Heart left ventricle (tissue), 16 donors: ENCODE measurements around the gene FHL1. TPM values are rescaled to one million over a fixed set of nuclear protein-coding genes. Genes with fewer than 3 reads are reported as not detected.

Experiments
- ATAC-seq, 4 donors: fragments of 200-7000 bp; cut with Tn5 transposase; one replicate each; pipeline ENCODE4 v1.9.1; 2020 to 2022; ENCODE audit warnings: moderate library complexity in 4 of 4, mild to moderate bottlenecking in 3 of 4, moderate number of reproducible peaks in 1 of 4
- DNase-seq, 5 donors: peaks; one replicate each; pipeline ENCODE4 v3.0.0-alpha.2; 2020
- H3K27ac ChIP-seq, 12 donors: fragments of 200-600 bp; sonication (generic) in 4 of 12; one replicate each; pipeline versions ENCODE4 v1.5.0 to v1.8.0; 2016 to 2022; ENCODE audit warnings: mild to moderate bottlenecking in 2 of 12
- H3K27me3 ChIP-seq, 9 donors: fragments of 200-600 bp; sonication (generic) in 2 of 9; one replicate each; pipeline versions ENCODE4 v1.5.1 to v1.8.0; 2016 to 2022; ENCODE audit warnings: mild to moderate bottlenecking in 3 of 9
- H3K36me3 ChIP-seq, 9 donors: fragments of 200-600 bp; sonication (generic) in 2 of 9; one replicate each; pipeline versions ENCODE4 v1.5.0 to v1.8.0; 2018 to 2022; ENCODE audit warnings: mild to moderate bottlenecking in 2 of 9
- H3K4me1 ChIP-seq, 12 donors: fragments of 200-600 bp; sonication (generic) in 4 of 12; one replicate each; pipeline versions ENCODE4 v1.5.0 to v1.8.0; 2016 to 2022; ENCODE audit warnings: mild to moderate bottlenecking in 3 of 12
- H3K4me3 ChIP-seq, 12 donors: fragments of 200-600 bp; sonication (generic) in 4 of 12; one replicate each; pipeline versions ENCODE4 v1.5.0 to v1.8.0; 2017 to 2022; ENCODE audit warnings: mild to moderate bottlenecking in 9 of 12, moderate library complexity in 4 of 12
- H3K9me3 ChIP-seq, 12 donors: fragments of 200-600 bp; sonication (generic) in 4 of 12; one replicate each; pipeline versions ENCODE4 v1.5.0 to v1.8.0; 2016 to 2022; ENCODE audit warnings: mild to moderate bottlenecking in 1 of 12
- CTCF ChIP-seq, 12 donors: fragments of 200-600 bp; sonication (generic) in 4 of 12; IDR thresholded peaks; one replicate each; pipeline versions ENCODE4 v1.5.0 to v1.8.0; 2018 to 2022; ENCODE audit warnings: antibody characterized with exemption in 12 of 12, mild to moderate bottlenecking in 5 of 12
- POLR2A ChIP-seq, 2 donors: fragments of 450-650 bp; IDR thresholded peaks; one replicate each; pipeline ENCODE4 v1.6.1; 2017; ENCODE audit warnings: antibody characterized with exemption in 2 of 2, mild to moderate bottlenecking in 2 of 2, moderate library complexity in 2 of 2
- WGBS, 4 donors: extraction: QIAGEN DNeasy Blood & Tissue Kit in 2 of 4; methylation state at CpG; one replicate each; pipeline versions ENCODE4 v1.1.5 to v1.1.7; 2013 to 2018; 5-methylcytosine and 5-hydroxymethylcytosine counted together
- intact Hi-C, 10 donors: fragments of 100-400 bp; cut with DNase I; formaldehyde crosslinking; loops; one replicate each; pipeline versions ENCODE4 v1.11.1 to v1.14.2; 2022
- polyA plus RNA-seq, 2 donors: library from polyadenylated mRNA; stranded (reverse); fragments of 200-250 nt; gene quantifications; one replicate each; pipeline ENCODE4 v1.2.3, GENCODE V29; 2013
- total RNA-seq, 9 donors: library from RNA; depleted of rRNA in 2 of 9; stranded (reverse); fragments of >200 nt in 2 of 9; fragmentation: NEBNext Ultra II Directional in 3 of 9; extraction: Animal tissue kit (Norgen Biotek cat#: 25700) in 3 of 9; gene quantifications; one replicate each; pipeline versions ENCODE4 v1.1.0 to v1.2.4, GENCODE V29; 2016 to 2023
- donor health status: ischemic (EF 13 %, LVEDD 7.1; RV severe dilation, severe dysfunction).
- donor health status: healthy with polysubstance abuse.
- donor health status: DM: no; HTN: yes; CAD: no.
- donor health status: DM: no; HTN: no; CAD: no.
- donor health status: ischemic (EF 25% LVEDD 6.9; RV normal size, moderate dysfunction).
- donor health status: ischemic (EF 25% LVEDD 5.7; RV mildly dilated, moderate dysfunction).
- donor health status: healthy.
- donor health status: DM: yes; HTN: yes; CAD: no.
- donor health status: ischemic (EF 35%, LVEDD 5.7; RV mildly dilated, moderate dysfunction).
- donor health status: nonischemic (EF 11% LVEDD 7.7; RV severe dilation, severe dysfunction).
- donor health status: DM: yes; HTN: yes; CAD: no.
- donor health status: PGD.
- donor health status: ischemic (EF 29% LVEDD 5.4; RV normal size, mild dysfunction).
- donor health status: nonischemic (EF 23%, LVEDD 6.1; RV moderate dilation, normal function).

Gene FHL1
- total and polyA plus RNA-seq, 11 donors: 1,119 to 4,800 (median 2,127) TPM

DNA sequence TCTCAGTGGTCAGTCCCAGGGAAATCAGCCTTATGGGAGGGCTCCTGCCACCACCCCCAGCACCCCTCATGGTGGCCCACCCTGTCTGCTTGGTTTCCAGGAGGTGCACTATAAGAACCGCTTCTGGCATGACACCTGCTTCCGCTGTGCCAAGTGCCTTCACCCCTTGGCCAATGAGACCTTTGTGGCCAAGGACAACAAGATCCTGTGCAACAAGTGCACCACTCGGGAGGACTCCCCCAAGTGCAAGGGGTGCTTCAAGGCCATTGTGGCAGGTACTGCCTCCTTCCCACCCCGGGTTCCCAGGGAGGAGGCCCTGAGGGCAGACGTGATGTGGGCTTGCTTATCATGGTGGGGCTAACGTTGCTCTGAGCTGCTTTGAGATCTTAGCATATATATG, 59.6 kb downstream of the FHL1 start:
- Histone ChIP-seq H3K36me3 (peaks cover 0 to 54% (median 31%) of the 10 kb centered on the region in 9 donors), H3K9me3 (no peaks in the 10 kb centered on the region), H3K4me1 (peaks cover 0 to 89% (median 32%) of the 10 kb centered on the region in 12 donors), H3K27me3 (peaks cover 0 to 6% (median 0%) of the 10 kb centered on the region in 9 donors), H3K4me3 (peak overlapping the region in 2 of 12 donors; percentile 21 to 50), H3K27ac (peak overlapping the region in 9 of 12 donors; percentile 15 to 93 (median 82))
- no peak for TF ChIP-seq POLR2A (IDR thresholded peaks at IDR 0.05)
- no peak for TF ChIP-seq CTCF (IDR thresholded peaks at IDR 0.05)
- intact Hi-C loops: loop anchor here in 4 of 10 donors (5.0 kb wide), 3 partner anchors 35 to 175 kb away; no protein-coding TSS in a partner anchor
- no peak for ATAC-seq
- DNase-seq: no peak
- 55 to 74% (median 64%) methylated on average over 4 to 6 of the region's 6 CpGs for WGBS, 4 donors

DNA sequence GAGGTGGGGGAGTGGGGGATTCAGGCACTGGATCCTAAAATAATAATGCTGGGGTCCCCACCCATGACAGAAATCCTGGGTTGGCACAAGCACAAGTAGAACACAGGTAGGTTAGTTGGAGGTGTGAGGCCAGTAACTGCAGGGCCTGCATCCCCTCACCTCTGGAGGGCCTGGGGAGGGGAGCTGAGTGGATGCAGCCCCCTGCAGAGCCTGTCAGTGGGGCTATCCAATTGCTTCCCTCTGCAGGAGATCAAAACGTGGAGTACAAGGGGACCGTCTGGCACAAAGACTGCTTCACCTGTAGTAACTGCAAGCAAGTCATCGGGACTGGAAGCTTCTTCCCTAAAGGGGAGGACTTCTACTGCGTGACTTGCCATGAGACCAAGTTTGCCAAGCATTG, 60.2 kb downstream of the FHL1 start:
- ATAC-seq (no peak), DNase-seq (no peak)
- no peak for TF ChIP-seq CTCF (IDR thresholded peaks at IDR 0.05)
- no peak for TF ChIP-seq POLR2A (IDR thresholded peaks at IDR 0.05)
- 56 to 82% (median 72%) methylated on average over 4 of the region's 4 CpGs for WGBS, 4 donors
- peaks cover 0 to 88% (median 32%) of the 10 kb centered on the region in 12 donors for H3K4me1 ChIP-seq
- intact Hi-C loops: loop anchor here in 4 of 10 donors (5.0 kb wide), 3 partner anchors 35 to 175 kb away; no protein-coding TSS in a partner anchor
- H3K27me3 ChIP-seq: peaks cover 0 to 3% (median 0%) of the 10 kb centered on the region in 9 donors
- no peaks in the 10 kb centered on the region for H3K9me3 ChIP-seq
- peaks cover 0 to 54% (median 31%) of the 10 kb centered on the region in 9 donors for H3K36me3 ChIP-seq
- peak overlapping the region in 4 of 12 donors; percentile 65 to 88 (median 79) for H3K27ac ChIP-seq
- H3K4me3 ChIP-seq: no peak overlapping the region

DNA sequence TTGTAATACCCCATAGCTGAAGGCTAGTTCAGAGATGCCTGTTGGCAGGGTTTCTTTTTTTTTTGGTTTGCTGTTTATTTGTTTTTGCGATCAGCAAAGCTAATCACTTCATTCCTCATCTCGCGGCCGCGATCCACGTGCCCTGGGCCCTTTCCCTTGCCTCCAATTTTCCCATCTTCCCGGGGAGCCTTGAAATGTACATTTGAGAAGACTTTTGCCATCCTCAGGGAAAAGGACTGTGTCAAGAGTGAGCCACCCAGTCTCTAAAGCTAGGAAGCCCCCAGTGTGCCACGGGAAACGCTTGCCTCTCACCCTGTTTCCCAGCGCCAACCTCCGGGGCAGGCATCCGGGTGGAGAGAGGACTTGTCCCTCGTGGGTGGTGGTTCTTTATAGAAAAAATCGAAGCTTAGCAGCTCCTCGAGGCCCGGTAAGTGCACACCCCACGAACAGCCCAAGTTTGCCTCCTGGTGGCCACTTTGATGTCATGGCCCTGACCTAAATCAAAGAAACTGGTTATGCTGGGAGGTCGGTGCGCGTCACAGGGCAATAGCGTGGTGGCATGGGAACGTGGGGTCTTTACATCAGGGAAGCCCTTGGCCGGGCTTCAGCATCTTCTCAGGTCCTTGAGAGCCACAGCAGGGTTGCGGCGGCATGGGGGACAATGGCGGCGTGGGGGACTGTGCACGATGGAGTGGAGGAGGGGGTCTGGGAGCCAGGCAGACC, 61.8 kb downstream of the FHL1 start:
- peak; percentile 48 to 64 (median 57) for DNase-seq
- H3K4me1 ChIP-seq: peaks cover 0 to 73% (median 24%) of the 10 kb centered on the region in 12 donors
- H3K36me3 ChIP-seq: peaks cover 0 to 54% (median 31%) of the 10 kb centered on the region in 9 donors

More for the DNA sequence above, 61.8 kb downstream of the FHL1 start:
- peak overlapping the region in 11 of 12 donors; percentile 33 to 88 (median 65) for H3K27ac ChIP-seq
- TF ChIP-seq POLR2A (IDR thresholded peaks at IDR 0.05) (no peak), CTCF (IDR thresholded peaks at IDR 0.05) (peak; percentile 34 to 64 (median 50))
- no peak overlapping the region for H3K4me3 ChIP-seq
- peaks cover 0 to 3% (median 0%) of the 10 kb centered on the region in 9 donors for H3K27me3 ChIP-seq
- intact Hi-C loops: loop anchor here in 8 of 10 donors (2.0 to 5.0 kb wide), 7 partner anchors 37 to 180 kb away; no protein-coding TSS in a partner anchor
- ATAC-seq: peak in 3 of 4 donors; percentile 19 to 35 (median 21)
- WGBS, 4 donors: 34 to 42% (median 41%) methylated on average over 28 of the region's 28 CpGs
- H3K9me3 ChIP-seq: no peaks in the 10 kb centered on the region
